Fibroblast of lung (primary cell): ENCODE results near the gene ZNF780B.

Source experiments
- EZH2 ChIP-seq: IDR thresholded peaks from 2 replicates; pipeline ENCODE4 v1.5.1; 2012; ENCODE audit warnings: low read length, control low read depth, mild to moderate bottlenecking; ENCODE audit errors: missing control alignments
- TF ChIP-seq, protein P1 (sequence below), 2 donors: IDR thresholded peaks in 1 of 2; conservative IDR thresholded peaks in 1 of 2; 1 replicate in 1 of 2; 2 replicates in 1 of 2; pipeline ENCODE4 v1.5.1; 2011 to 2012; ENCODE audit warnings: low read length in 2 of 2, control low read depth in 1 of 2, inconsistent platforms in 1 of 2, low read depth in 1 of 2, mild to moderate bottlenecking in 1 of 2

DNA sequence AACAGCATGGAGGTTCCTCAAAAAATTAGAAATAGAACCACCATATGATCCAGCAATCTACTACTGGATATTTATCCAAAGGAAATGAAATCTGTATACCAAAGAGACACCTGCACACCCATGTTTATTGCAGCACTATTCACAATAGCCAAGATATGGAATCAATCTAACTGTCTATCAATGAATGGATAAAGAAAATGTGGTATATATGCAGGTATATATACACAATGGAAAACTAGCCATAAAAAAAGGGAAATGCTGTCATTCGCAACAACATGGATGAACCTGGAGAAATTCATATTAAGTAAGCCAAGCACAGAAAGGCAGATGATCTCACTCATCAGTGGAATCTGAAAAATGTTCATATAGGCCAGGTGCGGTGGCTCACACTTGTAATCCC is 2.5 kb downstream of the ZNF780B start:
- no peak for TF ChIP-seq EZH2
- TF ChIP-seq, protein P1, sequence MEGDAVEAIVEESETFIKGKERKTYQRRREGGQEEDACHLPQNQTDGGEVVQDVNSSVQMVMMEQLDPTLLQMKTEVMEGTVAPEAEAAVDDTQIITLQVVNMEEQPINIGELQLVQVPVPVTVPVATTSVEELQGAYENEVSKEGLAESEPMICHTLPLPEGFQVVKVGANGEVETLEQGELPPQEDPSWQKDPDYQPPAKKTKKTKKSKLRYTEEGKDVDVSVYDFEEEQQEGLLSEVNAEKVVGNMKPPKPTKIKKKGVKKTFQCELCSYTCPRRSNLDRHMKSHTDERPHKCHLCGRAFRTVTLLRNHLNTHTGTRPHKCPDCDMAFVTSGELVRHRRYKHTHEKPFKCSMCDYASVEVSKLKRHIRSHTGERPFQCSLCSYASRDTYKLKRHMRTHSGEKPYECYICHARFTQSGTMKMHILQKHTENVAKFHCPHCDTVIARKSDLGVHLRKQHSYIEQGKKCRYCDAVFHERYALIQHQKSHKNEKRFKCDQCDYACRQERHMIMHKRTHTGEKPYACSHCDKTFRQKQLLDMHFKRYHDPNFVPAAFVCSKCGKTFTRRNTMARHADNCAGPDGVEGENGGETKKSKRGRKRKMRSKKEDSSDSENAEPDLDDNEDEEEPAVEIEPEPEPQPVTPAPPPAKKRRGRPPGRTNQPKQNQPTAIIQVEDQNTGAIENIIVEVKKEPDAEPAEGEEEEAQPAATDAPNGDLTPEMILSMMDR (conservative IDR thresholded peaks at IDR 0.05 in 1 of 2, IDR thresholded peaks at IDR 0.05 in 1 of 2; ENCODE audit: low read depth in 1 of 2, low read length in 2 of 2): no peak
